Islet precursor cell (in vitro differentiated cells): ENCODE results near the gene FHIP1B.
A peak's percentile ranks its signal among the peaks of the same experiment; 100 is the strongest.

Experiments
- DNase-seq: peaks from one replicate; pipeline ENCODE4 v3.0.0-alpha.2; 2018

The FHIP1B gene

GRCh38 chr11:6197466-6198200 is 36.8 kb downstream of the FHIP1B start:
- DNase-seq, result no peak

- DNase-seq, result no peak
Observed at GRCh38 chr11:6196396-6196795, 38.0 kb downstream of the FHIP1B start.

GRCh38 chr11:6194065-6194581 is 40.3 kb downstream of the FHIP1B start:
- DNase-seq, result peak; percentile 19

GRCh38 chr11:6191742-6192141 is 42.7 kb downstream of the FHIP1B start:
- no peak for DNase-seq

GRCh38 chr11:6175440-6175839 is 59.0 kb downstream of the FHIP1B start:
- DNase-seq, result no peak

DNA sequence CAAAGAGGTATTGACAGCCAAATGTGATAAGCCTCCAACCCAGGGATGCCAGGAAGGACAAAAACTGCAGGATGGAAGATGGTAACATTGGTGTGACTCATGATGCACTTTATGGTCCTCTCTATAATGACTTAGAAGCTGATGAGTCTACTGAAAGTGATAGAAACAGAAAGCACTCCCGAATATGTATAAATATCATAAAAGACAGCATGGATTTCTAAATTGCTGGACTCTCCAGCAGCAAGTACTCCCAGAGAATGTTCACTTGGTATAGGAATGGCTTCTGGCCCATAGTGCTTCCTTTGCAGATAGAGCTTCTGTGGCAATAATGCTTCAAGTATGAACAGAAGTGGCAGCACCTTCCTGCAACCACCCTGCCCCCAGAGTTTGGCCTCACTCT is 64.2 kb downstream of the FHIP1B start, which contains the start of gene OR52B2:
TSS of gene OR52B2 (minus strand) at position 101 of the 400 bp plus-strand sequence. CDS start at position 101, 0 bp downstream.
- DNase-seq, result no peak
